Uterus (tissue), 4 donors: ENCODE data around the gene NELL1. TPM values are rescaled to one million over a fixed set of nuclear protein-coding genes. Genes with fewer than 3 reads are reported as not detected.

Source experiments
- DNase-seq, 2 donors: peaks; one replicate each; pipeline ENCODE4 v3.0.0-alpha.2; 2019 to 2020
- H3K27ac ChIP-seq, 2 donors: fragments of 200-600 bp; sonication (generic); 1 replicate in 1 of 2; 2 replicates in 1 of 2; pipeline ENCODE4 v1.5.1; 2016 to 2018
- H3K27me3 ChIP-seq, 2 donors: fragments of 200-600 bp; sonication (generic); one replicate each; pipeline ENCODE4 v1.5.1; 2018 to 2019; ENCODE audit warnings: control low read depth in 1 of 2
- H3K36me3 ChIP-seq, 2 donors: fragments of 200-600 bp; sonication (generic); one replicate each; pipeline ENCODE4 v1.5.1; 2019; ENCODE audit warnings: control low read depth in 1 of 2
- H3K4me1 ChIP-seq, 2 donors: fragments of 200-600 bp; sonication (generic); one replicate each; pipeline ENCODE4 v1.5.1; 2018 to 2019; ENCODE audit warnings: control low read depth in 1 of 2
- H3K4me3 ChIP-seq, 2 donors: fragments of 200-600 bp; sonication (generic); 1 replicate in 1 of 2; 2 replicates in 1 of 2; pipeline ENCODE4 v1.5.1; 2018 to 2019; ENCODE audit warnings: mild to moderate bottlenecking in 1 of 2
- H3K9me3 ChIP-seq, 2 donors: fragments of 200-600 bp; sonication (generic); one replicate each; pipeline ENCODE4 v1.5.1; 2019; ENCODE audit warnings: control low read depth in 1 of 2
- POLR2A ChIP-seq, 2 donors: fragments of 450-650 bp; IDR thresholded peaks; one replicate each; pipeline ENCODE4 v1.6.1; 2016; ENCODE audit warnings: antibody characterized with exemption in 2 of 2, mild to moderate bottlenecking in 1 of 2, moderate library complexity in 1 of 2
- intact Hi-C: fragments of 100-400 bp; cut with DNase I; formaldehyde crosslinking; loops from one replicate; pipeline ENCODE4 v1.15.1; 2023; ENCODE audit warnings: low total_unique reads
- total RNA-seq, 4 donors: library from RNA; depleted of rRNA in 3 of 4; stranded (reverse); fragments of >200 nt in 3 of 4; gene quantifications; one replicate each; pipeline versions ENCODE4 v1.1.0 to v1.2.4, GENCODE V29; 2014 to 2023
- TF ChIP-seq, protein P1 (sequence below), 4 experiments: fragments of 200-600 bp in 2 of 4; fragments of 450-650 bp in 2 of 4; sonication (generic) in 2 of 4; IDR thresholded peaks; one replicate each; pipeline ENCODE4 v1.5.1; 2016 to 2019; ENCODE audit warnings: antibody characterized with exemption in 4 of 4, mild to moderate bottlenecking in 2 of 4, moderate library complexity in 1 of 4
- donor health status: DM: yes; HTN: yes; CAD: no.

Gene NELL1
- total RNA-seq, 4 donors from 2014 or later: 0.34 to 25.1 TPM; not detected in 2

DNA sequence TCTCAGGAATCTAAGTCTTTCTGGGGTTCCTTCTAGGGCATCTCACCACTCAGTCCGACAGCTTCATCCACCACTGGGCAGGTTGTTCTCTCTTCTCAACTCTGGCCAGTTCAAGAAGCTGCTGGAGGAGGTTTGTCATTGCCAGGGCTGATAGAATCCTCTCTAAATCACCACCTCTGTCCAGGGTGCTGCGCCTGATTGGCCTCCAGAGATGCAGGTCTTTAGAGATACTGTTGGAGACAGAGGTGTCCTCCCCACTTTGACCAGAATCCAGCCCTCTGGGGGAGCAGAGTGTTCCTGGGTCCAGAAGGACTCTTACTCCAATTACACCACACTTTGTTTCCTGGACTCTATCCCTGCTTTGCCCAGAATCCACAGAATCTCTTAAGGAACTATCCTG lies 90.2 kb downstream of the NELL1 start:
- intact Hi-C loops: no loop called here
- no peak overlapping the region for H3K27ac ChIP-seq
- no peaks in the 10 kb centered on the region for H3K9me3 ChIP-seq
- TF ChIP-seq POLR2A (IDR thresholded peaks at IDR 0.05): no peak
- TF ChIP-seq, protein P1, sequence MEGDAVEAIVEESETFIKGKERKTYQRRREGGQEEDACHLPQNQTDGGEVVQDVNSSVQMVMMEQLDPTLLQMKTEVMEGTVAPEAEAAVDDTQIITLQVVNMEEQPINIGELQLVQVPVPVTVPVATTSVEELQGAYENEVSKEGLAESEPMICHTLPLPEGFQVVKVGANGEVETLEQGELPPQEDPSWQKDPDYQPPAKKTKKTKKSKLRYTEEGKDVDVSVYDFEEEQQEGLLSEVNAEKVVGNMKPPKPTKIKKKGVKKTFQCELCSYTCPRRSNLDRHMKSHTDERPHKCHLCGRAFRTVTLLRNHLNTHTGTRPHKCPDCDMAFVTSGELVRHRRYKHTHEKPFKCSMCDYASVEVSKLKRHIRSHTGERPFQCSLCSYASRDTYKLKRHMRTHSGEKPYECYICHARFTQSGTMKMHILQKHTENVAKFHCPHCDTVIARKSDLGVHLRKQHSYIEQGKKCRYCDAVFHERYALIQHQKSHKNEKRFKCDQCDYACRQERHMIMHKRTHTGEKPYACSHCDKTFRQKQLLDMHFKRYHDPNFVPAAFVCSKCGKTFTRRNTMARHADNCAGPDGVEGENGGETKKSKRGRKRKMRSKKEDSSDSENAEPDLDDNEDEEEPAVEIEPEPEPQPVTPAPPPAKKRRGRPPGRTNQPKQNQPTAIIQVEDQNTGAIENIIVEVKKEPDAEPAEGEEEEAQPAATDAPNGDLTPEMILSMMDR (IDR thresholded peaks at IDR 0.05): no peak
- no peak overlapping the region for H3K4me3 ChIP-seq
- no peaks in the 10 kb centered on the region for H3K36me3 ChIP-seq
- no peak for DNase-seq
- no peaks in the 10 kb centered on the region for H3K27me3 ChIP-seq
- H3K4me1 ChIP-seq: no peaks in the 10 kb centered on the region

DNA sequence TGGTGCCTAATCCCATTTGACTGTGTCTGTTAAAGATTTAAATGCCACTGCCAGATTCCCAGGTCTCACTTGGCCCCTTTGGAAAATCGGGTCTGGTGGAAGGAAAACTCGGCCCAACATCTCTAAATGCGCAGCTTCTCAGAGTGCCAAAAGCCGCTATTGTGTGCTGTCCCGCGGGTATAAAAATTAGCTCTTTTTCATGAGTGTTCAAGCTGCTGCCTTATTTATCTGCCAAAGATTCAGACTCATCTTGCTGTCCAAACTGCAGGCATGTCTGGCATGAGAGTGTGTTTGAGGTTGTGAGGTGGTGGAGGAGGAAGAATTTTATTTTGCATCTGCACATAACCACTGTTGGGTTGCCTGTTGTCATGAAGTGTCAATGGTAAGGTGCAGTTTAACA lies 91.4 kb downstream of the NELL1 start:
- H3K4me3 ChIP-seq: no peak overlapping the region
- no peaks in the 10 kb centered on the region for H3K27me3 ChIP-seq
- intact Hi-C loops: no loop called here
- no peak for TF ChIP-seq POLR2A (IDR thresholded peaks at IDR 0.05)
- TF ChIP-seq, protein P1 (IDR thresholded peaks at IDR 0.05): no peak
- H3K4me1 ChIP-seq: no peaks in the 10 kb centered on the region
- H3K9me3 ChIP-seq: no peaks in the 10 kb centered on the region
- no peaks in the 10 kb centered on the region for H3K36me3 ChIP-seq
- no peak for DNase-seq
- H3K27ac ChIP-seq: no peak overlapping the region

DNA sequence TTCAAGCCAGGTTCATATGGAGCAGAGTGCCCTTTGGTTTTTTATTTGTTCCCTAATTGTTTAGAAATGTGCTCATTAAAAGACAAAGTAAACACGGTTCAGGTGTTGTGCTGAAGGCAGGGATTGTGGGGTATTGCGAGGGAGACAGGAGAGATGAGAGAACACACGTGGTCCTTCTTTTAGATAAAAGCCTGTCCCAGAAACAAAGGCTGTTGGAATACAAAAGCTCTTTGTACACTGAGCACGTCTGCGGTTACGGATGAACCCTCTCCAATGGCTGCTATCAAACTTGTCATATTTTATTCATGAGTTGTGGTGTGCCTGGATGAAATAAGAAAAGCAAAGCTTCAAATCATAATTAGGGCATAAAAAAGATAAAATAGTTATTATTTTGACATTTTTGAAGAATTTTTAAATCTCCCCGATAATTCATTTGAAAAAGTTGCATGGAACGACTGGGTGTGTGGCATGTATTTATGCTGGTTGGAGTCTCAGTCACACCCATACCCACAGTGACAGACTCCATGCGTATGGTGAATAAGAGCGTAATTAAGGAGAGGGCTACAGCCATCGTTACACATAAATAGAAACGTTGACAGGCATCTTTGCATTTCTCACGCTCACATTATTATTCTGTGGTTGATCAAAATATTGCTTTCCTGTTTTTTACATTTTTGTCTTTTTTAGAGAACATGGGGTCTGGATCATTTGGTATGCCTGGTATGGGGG lies 92.9 kb downstream of the NELL1 start:
- H3K4me3 ChIP-seq: no peak overlapping the region
- no peak overlapping the region for H3K27ac ChIP-seq
- intact Hi-C loops: no loop called here
- H3K36me3 ChIP-seq: no peaks in the 10 kb centered on the region
- no peaks in the 10 kb centered on the region for H3K9me3 ChIP-seq
- DNase-seq: no peak
- H3K27me3 ChIP-seq: no peaks in the 10 kb centered on the region
- no peaks in the 10 kb centered on the region for H3K4me1 ChIP-seq
- TF ChIP-seq, protein P1 (IDR thresholded peaks at IDR 0.05): no peak
- no peak for TF ChIP-seq POLR2A (IDR thresholded peaks at IDR 0.05)

DNA sequence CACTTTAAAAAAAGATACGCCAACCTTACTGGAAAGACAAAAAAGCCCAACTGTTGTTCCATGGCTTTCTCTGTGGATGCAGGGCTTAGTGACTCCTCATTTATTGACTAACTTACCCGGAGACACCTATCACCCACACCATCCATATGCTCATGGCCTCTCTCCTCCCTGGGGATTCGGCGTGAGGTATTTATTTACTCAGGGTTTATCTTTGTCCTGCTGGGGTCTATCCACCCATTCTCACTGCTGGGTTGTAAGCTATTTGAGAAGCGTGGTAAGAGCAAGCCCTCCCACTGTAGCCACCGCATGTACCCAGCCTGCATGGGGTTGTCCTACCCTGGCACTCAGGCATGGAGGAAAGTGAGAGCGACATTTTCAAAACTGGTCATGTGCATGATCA lies 93.6 kb downstream of the NELL1 start:
- Histone ChIP-seq H3K9me3 (no peaks in the 10 kb centered on the region), H3K4me3 (no peak overlapping the region), H3K36me3 (no peaks in the 10 kb centered on the region), H3K27me3 (no peaks in the 10 kb centered on the region), H3K27ac (no peak overlapping the region), H3K4me1 (no peaks in the 10 kb centered on the region)
- TF ChIP-seq POLR2A (IDR thresholded peaks at IDR 0.05): no peak
- TF ChIP-seq, protein P1 (IDR thresholded peaks at IDR 0.05): no peak
- DNase-seq: no peak
- intact Hi-C loops: no loop called here

DNA sequence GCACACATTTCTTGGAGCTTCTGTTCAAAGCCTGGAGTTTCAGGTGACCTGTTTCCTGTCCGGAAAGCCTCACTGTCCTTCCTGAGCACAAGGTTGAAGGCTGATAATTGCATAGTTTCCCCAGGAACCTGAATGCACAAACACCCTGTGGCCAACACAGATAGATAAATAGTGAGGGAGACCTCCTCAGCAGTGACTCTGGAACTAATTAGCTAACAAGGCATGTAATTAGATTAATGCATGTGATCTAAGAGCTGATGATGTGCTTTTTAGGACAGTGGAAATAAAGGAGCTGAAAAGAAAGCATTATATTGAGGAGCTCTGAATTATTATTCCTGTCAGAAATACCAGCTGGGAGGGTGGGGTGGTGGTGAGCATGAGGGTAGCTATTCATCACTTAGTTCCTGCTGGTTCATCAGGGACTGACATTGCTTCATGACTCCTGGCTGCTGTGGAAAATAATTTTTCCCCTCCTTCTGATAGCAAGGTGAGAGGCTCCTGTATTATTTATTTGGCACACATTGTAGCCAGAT lies 101.1 kb downstream of the NELL1 start:
- no peaks in the 10 kb centered on the region for H3K36me3 ChIP-seq
- intact Hi-C loops: no loop called here
- no peaks in the 10 kb centered on the region for H3K9me3 ChIP-seq
- no peak for DNase-seq
- no peak overlapping the region for H3K4me3 ChIP-seq
- TF ChIP-seq, protein P1 (IDR thresholded peaks at IDR 0.05): no peak
- TF ChIP-seq POLR2A (IDR thresholded peaks at IDR 0.05): no peak
- H3K27me3 ChIP-seq: no peaks in the 10 kb centered on the region
- no peaks in the 10 kb centered on the region for H3K4me1 ChIP-seq
- H3K27ac ChIP-seq: no peak overlapping the region
